Naive thymus-derived CD8-positive, alpha-beta T cell (primary cell): Measurements from ENCODE around the gene PTGDR. TPM values are rescaled to one million over a fixed set of nuclear protein-coding genes. Genes with fewer than 3 reads are reported as not detected.

Experiments
- ATAC-seq, 2 donors: fragments of 150-1000 bp; cut with Tn5 transposase in 1 of 2; sonication (Bioruptor Pico), chemical (Tn5 transposase) in 1 of 2; 1 replicate in 1 of 2; 2 replicates in 1 of 2; pipeline ENCODE4 v1.10.0; 2021; ENCODE audit warnings: mild to moderate bottlenecking in 2 of 2, moderate library complexity in 2 of 2
- POLR2A ChIA-PET: fragments of 350-600 bp; sonication (Branson Sonifier 250); formaldehyde crosslinking; loops from one replicate; lab custom pipeline; 2021; ENCODE audit warnings: antibody characterized with exemption; lab: Charles Lee
- DNase-seq, 10 donors: peaks; one replicate each; pipeline versions ENCODE4 v3.0.0 to v3.0.0-alpha.2; 2020 to 2022
- H3K27ac Mint-ChIP-seq, 10 donors: one replicate each; pipeline ENCODE4 v1.8.0; 2020 to 2022; ENCODE audit warnings: mild to moderate bottlenecking in 10 of 10, mixed read lengths in 10 of 10, moderate library complexity in 4 of 10, inconsistent platforms in 1 of 10
- H3K27me3 Mint-ChIP-seq, 5 donors: one replicate each; pipeline ENCODE4 v1.8.0; 2021 to 2022; ENCODE audit warnings: mixed read lengths in 5 of 5
- H3K36me3 Mint-ChIP-seq, 3 donors: one replicate each; pipeline ENCODE4 v1.8.0; 2020 to 2022; ENCODE audit warnings: mixed read lengths in 3 of 3, mild to moderate bottlenecking in 2 of 3, inconsistent platforms in 1 of 3
- H3K4me1 Mint-ChIP-seq, 4 donors: one replicate each; pipeline ENCODE4 v1.8.0; 2021 to 2022; ENCODE audit warnings: mixed read lengths in 4 of 4
- H3K4me3 Mint-ChIP-seq, 10 donors: one replicate each; pipeline ENCODE4 v1.8.0; 2020 to 2022; ENCODE audit warnings: mild to moderate bottlenecking in 10 of 10, mixed read lengths in 10 of 10, moderate library complexity in 6 of 10, inconsistent platforms in 1 of 10
- H3K9me3 Mint-ChIP-seq, 9 donors: one replicate each; pipeline ENCODE4 v1.8.0; 2020 to 2022; ENCODE audit warnings: mixed read lengths in 9 of 9, mild to moderate bottlenecking in 3 of 9, inconsistent platforms in 1 of 9, moderate library complexity in 1 of 9
- polyA plus RNA-seq, 3 donors: library from polyadenylated mRNA; unstranded; fragments of 300-500 nt; fragmentation: Illumina TruSeq; gene quantifications; one replicate each; pipeline ENCODE4 v1.2.3, GENCODE V29; 2021
- total RNA-seq, 8 experiments: library from RNA in 2 of 8; stranded (reverse) in 2 of 8; gene quantifications; one replicate each; pipeline ENCODE4 v1.2.3 and lab custom pipeline; 2021 to 2026

The PTGDR gene
- total and polyA plus RNA-seq, 5 experiments from 2014 or later: 0.38 to 11.6 (median 0.70) TPM

GRCh38 chr14:52296378-52296777, 28.9 kb downstream of the PTGDR start:
- POLR2A ChIA-PET: no interaction called here
- peaks cover 2 to 21% (median 10%) of the 10 kb centered on the region in 4 donors for H3K4me1 Mint-ChIP-seq
- ATAC-seq: no peak
- no peaks in the 10 kb centered on the region for H3K9me3 Mint-ChIP-seq
- H3K27ac Mint-ChIP-seq: peak overlapping the region in 1 of 10 donors; percentile 15
- no peak for DNase-seq
- no peaks in the 10 kb centered on the region for H3K36me3 Mint-ChIP-seq
- no peak overlapping the region for H3K4me3 Mint-ChIP-seq
- H3K27me3 Mint-ChIP-seq: no peaks in the 10 kb centered on the region

- no peaks in the 10 kb centered on the region for H3K27me3 Mint-ChIP-seq
- no peaks in the 10 kb centered on the region for H3K36me3 Mint-ChIP-seq
- no peak for ATAC-seq
- H3K4me1 Mint-ChIP-seq: peaks cover 6 to 39% (median 16%) of the 10 kb centered on the region in 4 donors
- no peak overlapping the region for H3K27ac Mint-ChIP-seq
- no peak for DNase-seq
- H3K4me3 Mint-ChIP-seq: no peak overlapping the region
- POLR2A ChIA-PET: no interaction called here
- H3K9me3 Mint-ChIP-seq: no peaks in the 10 kb centered on the region
Measured at GRCh38 chr14:52298795-52299194, 31.3 kb downstream of the PTGDR start.

GRCh38 chr14:52299692-52300278, 32.3 kb downstream of the PTGDR start:
- no peak overlapping the region for H3K27ac Mint-ChIP-seq
- no peaks in the 10 kb centered on the region for H3K27me3 Mint-ChIP-seq
- peak in 5 of 10 donors; percentile 6 to 68 (median 63) for DNase-seq
- H3K36me3 Mint-ChIP-seq: peaks cover 0 to 3% (median 0%) of the 10 kb centered on the region in 3 donors
- no peaks in the 10 kb centered on the region for H3K9me3 Mint-ChIP-seq
- no peak overlapping the region for H3K4me3 Mint-ChIP-seq
- peaks cover 9 to 43% (median 16%) of the 10 kb centered on the region in 4 donors for H3K4me1 Mint-ChIP-seq
- POLR2A ChIA-PET: interaction anchor here (0.6 kb wide), 1 partner anchor 241 kb away, joined by 4 read pairs; no protein-coding TSS in a partner anchor
- ATAC-seq: peak; percentile 72 to 73

- POLR2A ChIA-PET: no interaction called here
- peaks cover 13 to 53% (median 19%) of the 10 kb centered on the region in 4 donors for H3K4me1 Mint-ChIP-seq
Measured at GRCh38 chr14:52303236-52303635, 35.7 kb downstream of the PTGDR start.

GRCh38 chr14:52304248-52304904, 36.9 kb downstream of the PTGDR start:
- H3K9me3 Mint-ChIP-seq: no peaks in the 10 kb centered on the region
- ATAC-seq (no peak), DNase-seq (no peak)
- POLR2A ChIA-PET: interaction anchor here (1.4 kb wide), 1 partner anchor 10 kb away, joined by 4 read pairs; the partner anchor contains the start of gene PTGER2
- H3K36me3 Mint-ChIP-seq: peaks cover 0 to 3% (median 0%) of the 10 kb centered on the region in 3 donors
- H3K27ac Mint-ChIP-seq: peak overlapping the region in 3 of 10 donors; percentile 16 to 61 (median 44)
- no peaks in the 10 kb centered on the region for H3K27me3 Mint-ChIP-seq
- peaks cover 11 to 56% (median 18%) of the 10 kb centered on the region in 4 donors for H3K4me1 Mint-ChIP-seq
- no peak overlapping the region for H3K4me3 Mint-ChIP-seq

More at GRCh38 chr14:52303236-52303635, 35.7 kb downstream of the PTGDR start:
- H3K27ac Mint-ChIP-seq: peak overlapping the region in 3 of 10 donors; percentile 17 to 61 (median 30)
- H3K27me3 Mint-ChIP-seq: no peaks in the 10 kb centered on the region
- H3K36me3 Mint-ChIP-seq: peaks cover 0 to 3% (median 0%) of the 10 kb centered on the region in 3 donors
- H3K9me3 Mint-ChIP-seq: no peaks in the 10 kb centered on the region
- ATAC-seq: no peak
- no peak overlapping the region for H3K4me3 Mint-ChIP-seq
- DNase-seq: no peak

- no peak for ATAC-seq
- peaks cover 0 to 3% (median 0%) of the 10 kb centered on the region in 3 donors for H3K36me3 Mint-ChIP-seq
- peak overlapping the region in 2 of 10 donors; percentile 38 to 61 for H3K27ac Mint-ChIP-seq
- H3K4me1 Mint-ChIP-seq: peaks cover 11 to 61% (median 19%) of the 10 kb centered on the region in 4 donors
- no peak overlapping the region for H3K4me3 Mint-ChIP-seq
- peaks cover 0 to 2% (median 0%) of the 10 kb centered on the region in 5 donors for H3K27me3 Mint-ChIP-seq
- no peak for DNase-seq
- POLR2A ChIA-PET: interaction anchor here (0.6 to 1.4 kb wide), 2 partner anchors 9 to 1442 kb away, joined by 4 to 5 read pairs; partner anchors contain the start of gene PTGER2
- H3K9me3 Mint-ChIP-seq: no peaks in the 10 kb centered on the region
Measured at GRCh38 chr14:52305014-52305413, 37.5 kb downstream of the PTGDR start.

- ATAC-seq: no peak
- H3K27me3 Mint-ChIP-seq: peaks cover 0 to 9% (median 0%) of the 10 kb centered on the region in 5 donors
- peak overlapping the region in 6 of 10 donors; percentile 4 to 82 (median 28) for H3K27ac Mint-ChIP-seq
- no peak overlapping the region for H3K4me3 Mint-ChIP-seq
- H3K4me1 Mint-ChIP-seq: peaks cover 25 to 65% (median 27%) of the 10 kb centered on the region in 4 donors
- no peaks in the 10 kb centered on the region for H3K9me3 Mint-ChIP-seq
- peaks cover 0 to 5% (median 0%) of the 10 kb centered on the region in 3 donors for H3K36me3 Mint-ChIP-seq
- no peak for DNase-seq
- POLR2A ChIA-PET: no interaction called here
Measured at GRCh38 chr14:52307376-52307775, 39.9 kb downstream of the PTGDR start.

GRCh38 chr14:52307905-52308304, 40.4 kb downstream of the PTGDR start:
- H3K4me3 Mint-ChIP-seq: no peak overlapping the region

GRCh38 chr14:52310541-52310940, 43.0 kb downstream of the PTGDR start:
- Mint-ChIP-seq H3K4me3 (peak overlapping the region in 3 of 10 donors; percentile 29 to 99 (median 86)), H3K9me3 (peaks cover 0 to 3% (median 0%) of the 10 kb centered on the region in 9 donors), H3K27ac (peak overlapping the region in 3 of 10 donors; percentile 16 to 78 (median 73)), H3K27me3 (peaks cover 0 to 23% (median 3%) of the 10 kb centered on the region in 5 donors), H3K4me1 (peaks cover 38 to 75% (median 50%) of the 10 kb centered on the region in 4 donors), H3K36me3 (peaks cover 0 to 9% (median 2%) of the 10 kb centered on the region in 3 donors)
- POLR2A ChIA-PET: no interaction called here
- DNase-seq (no peak), ATAC-seq (no peak)

More at GRCh38 chr14:52307905-52308304, 40.4 kb downstream of the PTGDR start:
- no peak for DNase-seq
- Mint-ChIP-seq H3K27ac (peak overlapping the region in 5 of 10 donors; percentile 4 to 82 (median 10)), H3K36me3 (peaks cover 0 to 5% (median 0%) of the 10 kb centered on the region in 3 donors), H3K27me3 (peaks cover 0 to 14% (median 0%) of the 10 kb centered on the region in 5 donors), H3K4me1 (peaks cover 27 to 65% (median 31%) of the 10 kb centered on the region in 4 donors), H3K9me3 (no peaks in the 10 kb centered on the region)
- POLR2A ChIA-PET: no interaction called here
- no peak for ATAC-seq

GRCh38 chr14:52312931-52313355, 45.4 kb downstream of the PTGDR start:
- no peak for DNase-seq
- Mint-ChIP-seq H3K36me3 (peaks cover 0 to 9% (median 2%) of the 10 kb centered on the region in 3 donors), H3K27ac (peak overlapping the region in 9 of 10 donors; percentile 22 to 93 (median 86)), H3K4me3 (peak overlapping the region; percentile 86 to 100 (median 97)), H3K4me1 (peaks cover 45 to 89% (median 68%) of the 10 kb centered on the region in 4 donors), H3K27me3 (peaks cover 0 to 23% (median 3%) of the 10 kb centered on the region in 5 donors), H3K9me3 (peaks cover 0 to 3% (median 0%) of the 10 kb centered on the region in 9 donors)
- no peak for ATAC-seq
- POLR2A ChIA-PET: no interaction called here

GRCh38 chr14:52313462-52313861, 46.0 kb downstream of the PTGDR start:
- H3K27ac Mint-ChIP-seq: peak overlapping the region; percentile 49 to 93 (median 88)
- H3K27me3 Mint-ChIP-seq: peaks cover 0 to 23% (median 3%) of the 10 kb centered on the region in 5 donors
- H3K4me3 Mint-ChIP-seq: peak overlapping the region; percentile 86 to 100 (median 97)
- H3K4me1 Mint-ChIP-seq: peaks cover 49 to 88% (median 73%) of the 10 kb centered on the region in 4 donors
- ATAC-seq: peak in 1 of 2 donors; percentile 17
- H3K9me3 Mint-ChIP-seq: peaks cover 0 to 3% (median 0%) of the 10 kb centered on the region in 9 donors
- DNase-seq: peak in 3 of 10 donors; percentile 20 to 43 (median 24)
- POLR2A ChIA-PET: interaction anchor here (1.2 to 1.6 kb wide), 4 partner anchors 8 to 464 kb away, joined by 3 to 4 read pairs (median 4); no protein-coding TSS in a partner anchor
- peaks cover 0 to 9% (median 2%) of the 10 kb centered on the region in 3 donors for H3K36me3 Mint-ChIP-seq
